AG04450 (cell line): ENCODE results near the gene ATP5F1D. TPM values are rescaled to one million over a fixed set of nuclear protein-coding genes. Genes with fewer than 3 reads are reported as not detected.
A peak's percentile ranks its signal among the peaks of the same experiment; 100 is the strongest.

Experiments used
- CTCF ChIA-PET: fragments of 300-600, 350-600 bp; formaldehyde crosslinking; extraction: SDS; loops from one replicate; lab custom pipeline; 2022; ENCODE audit warnings: antibody characterized with exemption, inconsistent platforms; lab: Charles Lee
- POLR2A ChIA-PET: fragments of 350-600 bp; formaldehyde crosslinking; extraction: SDS; loops from one replicate; lab custom pipeline; 2021; ENCODE audit warnings: antibody characterized with exemption, inconsistent platforms; lab: Yijun Ruan, JAX
- DNase-seq: peaks from one replicate; pipeline ENCODE4 v3.0.0-alpha.2; 2011; ENCODE audit warnings: low read depth, low spot score
- H3K27ac ChIP-seq: one replicate; pipeline ENCODE4 v1.5.1; 2012; ENCODE audit warnings: low read depth, low read length, control low read depth
- H3K27me3 ChIP-seq: one replicate; pipeline ENCODE4 v1.6.0; 2012; ENCODE audit warnings: low read length; ENCODE audit not compliant: control insufficient read depth, insufficient read depth
- H3K4me3 ChIP-seq: 2 replicates; pipeline ENCODE4 v1.5.1; 2011; ENCODE audit warnings: mild to moderate bottlenecking, low read depth, low read length, control low read depth
- H3K9me3 ChIP-seq: 2 replicates; pipeline ENCODE4 v1.5.1; 2012; ENCODE audit warnings: low read length; ENCODE audit not compliant: control insufficient read depth, insufficient read depth
- CTCF ChIP-seq: IDR thresholded peaks from 2 replicates; pipeline ENCODE4 v1.5.1; 2011; ENCODE audit warnings: low read depth, low read length, control low read depth, inconsistent platforms
- polyA plus RNA-seq: library from polyadenylated mRNA; depleted of rRNA; stranded (reverse); fragments of >200 nt; gene quantifications from 2 replicates; pipeline ENCODE4 v1.2.3, GENCODE V29; 2011

ATP5F1D gene
- polyA plus RNA-seq, 1 experiment, result 36.4 TPM

GRCh38 chr19:1256646-1257474 lies 15.3 kb downstream of the ATP5F1D start:
- H3K27ac ChIP-seq, result peak overlapping the region; percentile 68
- ChIA-PET POLR2A (interaction anchor here (0.8 to 7.4 kb wide), 2 partner anchors 8 to 10 kb away, joined by 4 to 241 read pairs; partner anchors contain the start of gene CIRBP), CTCF (interaction anchor here (2.4 to 3.1 kb wide), 2 partner anchors 9 to 12 kb away, joined by 13 to 16 read pairs; no protein-coding TSS in a partner anchor)
- H3K9me3 ChIP-seq, result no peaks in the 10 kb centered on the region; the same call in 1 of the 2 replicates
- DNase-seq, result no peak
- no peak overlapping the region for H3K4me3 ChIP-seq
- H3K27me3 ChIP-seq, result no peaks in the 10 kb centered on the region
- no peak for TF ChIP-seq CTCF

GRCh38 chr19:1257475-1258162 lies 16.1 kb downstream of the ATP5F1D start:
- no peaks in the 10 kb centered on the region; the same call in 1 of the 2 replicates for H3K9me3 ChIP-seq
- no peaks in the 10 kb centered on the region for H3K27me3 ChIP-seq
- ChIA-PET POLR2A (interaction anchor here (0.8 to 7.4 kb wide), 2 partner anchors 9 kb away, joined by 4 to 241 read pairs; partner anchors contain the start of gene CIRBP), CTCF (interaction anchor here (1.1 to 3.1 kb wide), 3 partner anchors 9 to 14 kb away, joined by 3 to 13 read pairs (median 3); no protein-coding TSS in a partner anchor)
- no peak for TF ChIP-seq CTCF
- peak overlapping the region; percentile 68 for H3K27ac ChIP-seq
- DNase-seq, result no peak
- H3K4me3 ChIP-seq, result no peak overlapping the region

- Histone ChIP-seq H3K27ac (peak overlapping the region; percentile 68), H3K4me3 (no peak overlapping the region), H3K27me3 (no peaks in the 10 kb centered on the region), H3K9me3 (no peaks in the 10 kb centered on the region; the same call in 1 of the 2 replicates)
- ChIA-PET CTCF (interaction anchor here (1.1 to 1.4 kb wide), 2 partner anchors 8 to 14 kb away, joined by 3 read pairs; no protein-coding TSS in a partner anchor), POLR2A (interaction anchor here (1.0 to 7.4 kb wide), 2 partner anchors 9 to 14 kb away, joined by 3 to 241 read pairs; partner anchors contain the start of gene CIRBP)
- no peak for TF ChIP-seq CTCF
- DNase-seq, result no peak
Observed at GRCh38 chr19:1258163-1258492, 16.6 kb downstream of the ATP5F1D start.

GRCh38 chr19:1258707-1259205 lies 17.2 kb downstream of the ATP5F1D start:
- Histone ChIP-seq H3K27ac (peak overlapping the region; percentile 77), H3K4me3 (no peak overlapping the region), H3K9me3 (no peaks in the 10 kb centered on the region; the same call in 1 of the 2 replicates), H3K27me3 (no peaks in the 10 kb centered on the region)
- ChIA-PET CTCF (interaction anchor here (1.1 to 1.4 kb wide), 2 partner anchors 8 to 15 kb away, joined by 3 read pairs; no protein-coding TSS in a partner anchor), POLR2A (interaction anchor here (1.0 to 2.9 kb wide), 3 partner anchors 10 to 14 kb away, joined by 3 to 34 read pairs (median 5); partner anchors contain the start of gene CIRBP)
- TF ChIP-seq CTCF, result no peak
- no peak for DNase-seq
